Thyroid gland (tissue), 4 donors: ENCODE data around the gene ANGPT4. TPM values are rescaled to one million over a fixed set of nuclear protein-coding genes. Genes with fewer than 3 reads are reported as not detected.
A peak's percentile ranks its signal among the peaks of the same experiment; 100 is the strongest.

Source experiments
- DNase-seq, 2 donors: peaks; one replicate each; pipeline ENCODE4 v3.0.0-alpha.2; 2019
- H3K27ac ChIP-seq, 3 donors: fragments of 200-600 bp; sonication (generic); 1 replicate in 2 of 3; 2 replicates in 1 of 3; pipeline ENCODE4 v1.5.1; 2016 to 2019; ENCODE audit warnings: mild to moderate bottlenecking in 1 of 3, moderate library complexity in 1 of 3
- H3K27me3 ChIP-seq: fragments of 200-600 bp; sonication (generic); one replicate; pipeline ENCODE4 v1.5.1; 2019
- H3K36me3 ChIP-seq, 2 donors: fragments of 200-600 bp; sonication (generic); one replicate each; pipeline ENCODE4 v1.5.1; 2016 to 2019
- H3K4me1 ChIP-seq, 2 donors: fragments of 200-600 bp; sonication (generic); one replicate each; pipeline ENCODE4 v1.5.1; 2017 to 2019
- H3K4me3 ChIP-seq, 3 donors: fragments of 200-600 bp; sonication (generic); replicated peaks in 1 of 3; 1 replicate in 2 of 3; 2 replicates in 1 of 3; pipeline ENCODE4 v1.5.1; 2016; ENCODE audit warnings: mild to moderate bottlenecking in 1 of 3
- H3K9me3 ChIP-seq: fragments of 200-600 bp; sonication (generic); one replicate; pipeline ENCODE4 v1.5.1; 2017
- CTCF ChIP-seq, 6 experiments: fragments of 200-600 bp in 3 of 6; fragments of 450-650 bp in 3 of 6; sonication (generic) in 3 of 6; IDR thresholded peaks; one replicate each; pipeline ENCODE4 v1.5.1; 2016 to 2019; ENCODE audit warnings: antibody characterized with exemption in 6 of 6, mild to moderate bottlenecking in 2 of 6, inconsistent platforms in 1 of 6, moderate library complexity in 1 of 6
- POLR2A ChIP-seq, 2 donors: fragments of 450-650 bp; IDR thresholded peaks; one replicate each; pipeline ENCODE4 v1.6.1; 2017; ENCODE audit warnings: antibody characterized with exemption in 2 of 2, mild to moderate bottlenecking in 2 of 2, moderate library complexity in 1 of 2
- WGBS, 2 donors: methylation state at CpG; one replicate each; pipeline ENCODE4 v1.1.5; 2017; 5-methylcytosine and 5-hydroxymethylcytosine counted together
- intact Hi-C: fragments of 100-400 bp; cut with DNase I; formaldehyde crosslinking; loops from one replicate; pipeline ENCODE4 v1.15.1; 2023
- total RNA-seq, 4 donors: library from RNA; depleted of rRNA; stranded (reverse); fragments of >200 nt; gene quantifications; one replicate each; pipeline ENCODE4 v1.2.3, GENCODE V29; 2016

Gene ANGPT4
- total RNA-seq, 4 donors from 2014 or later, result 0.40 to 3.8 (median 3.2) TPM

- Histone ChIP-seq H3K27me3 (no peaks in the 10 kb centered on the region), H3K4me1 (peaks cover 24 to 28% of the 10 kb centered on the region in 2 donors), H3K36me3 (no peaks in the 10 kb centered on the region), H3K9me3 (no peaks in the 10 kb centered on the region), H3K4me3 (no peak overlapping the region), H3K27ac (no peak overlapping the region)
- intact Hi-C loops, result no loop called here
- DNase-seq, result no peak
- WGBS, 2 donors, result 46 to 47% methylated on average over 2 of the region's 2 CpGs
- TF ChIP-seq CTCF (IDR thresholded peaks at IDR 0.05) (no peak), POLR2A (IDR thresholded peaks at IDR 0.05) (no peak)
These were observed 45.6 kb upstream of the ANGPT4 start for GRCh38 chr20:961768-962167.

DNA sequence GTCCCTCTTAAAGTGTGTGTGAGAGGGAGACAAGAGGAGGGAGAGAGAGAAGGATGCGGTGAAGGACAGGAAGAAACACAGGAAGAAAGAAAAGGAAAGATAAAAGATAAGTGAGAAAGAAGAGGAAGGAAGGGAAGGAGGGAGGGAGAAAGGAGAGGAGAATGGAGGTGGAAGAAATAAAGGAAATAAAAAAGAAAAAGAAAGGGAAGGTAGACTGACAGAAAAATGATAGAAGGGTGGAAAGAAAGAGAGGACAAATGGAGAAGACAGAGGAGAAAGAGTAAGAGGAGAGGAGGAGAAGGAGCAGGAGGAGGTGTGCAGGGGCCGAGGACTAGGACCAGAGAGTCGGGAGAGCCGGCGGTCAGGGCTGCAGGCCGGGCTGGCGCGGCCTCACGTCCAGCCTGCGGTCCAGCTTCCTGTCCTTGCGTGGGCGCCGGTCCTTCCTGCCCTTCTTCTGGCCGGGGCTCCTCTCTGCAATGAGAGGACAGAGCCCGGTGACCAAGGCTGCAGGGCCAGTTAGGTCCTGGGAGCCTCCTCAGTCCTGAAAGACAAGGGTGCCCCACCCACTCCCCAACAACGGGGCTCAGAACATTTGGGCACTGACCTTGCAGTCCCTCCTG is 44.0 kb upstream of the ANGPT4 start:
- no peak for DNase-seq
- H3K27ac ChIP-seq, result peak overlapping the region in 1 of 3 donors; percentile 77
- intact Hi-C loops, result no loop called here
- H3K27me3 ChIP-seq, result no peaks in the 10 kb centered on the region
- no peak for TF ChIP-seq POLR2A (IDR thresholded peaks at IDR 0.05)
- no peak for TF ChIP-seq CTCF (IDR thresholded peaks at IDR 0.05)
- no peak overlapping the region for H3K4me3 ChIP-seq
- H3K9me3 ChIP-seq, result no peaks in the 10 kb centered on the region
- no peaks in the 10 kb centered on the region for H3K36me3 ChIP-seq
- H3K4me1 ChIP-seq, result peaks cover 27 to 32% of the 10 kb centered on the region in 2 donors
- WGBS, 2 donors, result 75 to 89% methylated on average over 15 to 16 of the region's 16 CpGs

DNA sequence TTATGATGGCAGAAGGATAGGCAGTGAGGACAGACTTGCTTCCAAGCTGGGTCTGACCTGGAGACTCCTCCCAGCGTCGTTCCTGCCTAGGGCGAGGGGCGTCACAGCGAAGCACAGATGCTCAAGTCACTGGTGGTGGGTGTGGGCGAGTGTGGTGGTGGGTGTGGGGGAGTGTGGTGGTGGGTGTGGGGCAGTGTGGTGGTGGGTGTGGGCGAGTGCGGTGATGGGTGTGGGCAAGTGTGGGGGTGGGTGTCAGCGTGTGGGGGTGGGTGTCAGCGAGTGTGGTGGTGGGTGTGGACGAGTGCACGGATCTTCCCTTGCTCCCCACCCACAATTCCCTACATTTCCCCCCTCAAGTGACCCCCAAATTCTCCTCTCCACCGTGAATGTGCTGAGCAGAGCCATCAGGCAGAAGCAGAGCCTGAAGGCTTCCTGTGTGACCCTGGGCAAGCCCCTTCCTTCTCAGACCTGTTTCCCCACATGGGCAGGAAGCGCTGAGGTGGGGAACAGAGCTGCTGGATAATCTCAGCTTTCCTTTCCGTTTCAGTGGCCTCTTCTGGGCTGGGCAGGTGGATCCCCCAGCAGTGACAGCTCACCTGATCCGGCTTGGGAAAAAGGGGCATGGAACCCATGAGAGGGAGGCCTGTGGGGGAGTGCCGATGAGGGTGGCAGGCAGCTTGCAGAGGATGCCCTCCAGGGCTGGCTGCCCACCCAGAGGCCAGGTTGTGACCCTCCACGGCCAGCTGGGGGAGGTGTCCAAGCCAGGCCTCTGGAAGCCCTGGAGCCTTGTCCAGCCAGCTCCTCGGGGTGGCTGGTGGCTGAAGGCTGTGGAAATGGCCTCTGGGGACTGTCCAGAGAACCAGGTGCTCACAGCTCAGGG is 43.0 kb upstream of the ANGPT4 start:
- WGBS, 2 donors, result 67 to 75% methylated on average over 16 of the region's 19 CpGs
- Histone ChIP-seq H3K27ac (peak overlapping the region in 2 of 3 donors; percentile 75 to 77), H3K4me3 (peak overlapping the region in 1 of 3 donors; percentile 6), H3K4me1 (peaks cover 27 to 32% of the 10 kb centered on the region in 2 donors), H3K9me3 (no peaks in the 10 kb centered on the region), H3K27me3 (no peaks in the 10 kb centered on the region), H3K36me3 (no peaks in the 10 kb centered on the region)
- TF ChIP-seq CTCF (IDR thresholded peaks at IDR 0.05) (no peak), POLR2A (IDR thresholded peaks at IDR 0.05) (no peak)
- peak; percentile 30 to 37 for DNase-seq
- intact Hi-C loops, result no loop called here

DNA sequence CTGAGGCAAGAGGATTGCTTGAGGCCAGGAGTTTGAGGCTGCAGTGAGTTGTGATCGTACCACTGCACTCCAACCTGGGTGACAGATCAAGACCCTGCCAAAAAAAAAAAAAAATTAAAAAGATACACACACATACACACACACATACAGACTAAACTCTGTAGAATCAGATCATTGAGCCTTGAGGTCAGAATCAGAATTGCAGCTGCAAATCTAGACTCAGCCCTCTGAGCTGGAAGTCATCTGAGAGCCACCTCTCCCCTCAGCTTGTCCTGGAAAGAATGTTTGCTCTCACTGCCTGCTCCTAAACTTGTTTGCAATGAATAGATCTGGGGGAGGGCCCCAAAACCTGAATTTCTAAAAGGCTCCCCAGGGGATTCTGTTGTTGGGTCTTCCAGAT is 41.4 kb upstream of the ANGPT4 start:
- Histone ChIP-seq H3K4me3 (no peak overlapping the region), H3K36me3 (no peaks in the 10 kb centered on the region), H3K27ac (peak overlapping the region; percentile 75 to 82 (median 77)), H3K9me3 (no peaks in the 10 kb centered on the region), H3K4me1 (peaks cover 27 to 32% of the 10 kb centered on the region in 2 donors), H3K27me3 (no peaks in the 10 kb centered on the region)
- intact Hi-C loops, result loop anchor here (2.0 kb wide), 1 partner anchor 141 kb away; no protein-coding TSS in a partner anchor
- TF ChIP-seq CTCF (IDR thresholded peaks at IDR 0.05), result peak in 3 of 6 experiments; percentile 43 to 70 (median 45)
- TF ChIP-seq POLR2A (IDR thresholded peaks at IDR 0.05), result peak in 1 of 2 donors; percentile 15
- 86 to 91% methylated on average over 1 of the region's 1 CpG for WGBS, 2 donors
- peak in 1 of 2 donors; percentile 35 for DNase-seq
